ENCODE data around the gene PRKCZ. TPM values are rescaled to one million over a fixed set of nuclear protein-coding genes. Genes with fewer than 3 reads are reported as not detected.
A peak's percentile ranks its signal among the peaks of the same experiment; 100 is the strongest.

Gene PRKCZ
- total RNA-seq, 1 donor from 2014 or later, result 7.8 TPM

GRCh38 chr1:2108877-2109580 lies 58.8 kb downstream of the PRKCZ start:
- TF ChIP-seq CTCF (IDR thresholded peaks at IDR 0.05), result no peak
- H3K27me3 Mint-ChIP-seq (ENCODE audit: low read depth), result peaks cover 5% of the 10 kb centered on the region
- no peak overlapping the region for H3K27ac Mint-ChIP-seq (ENCODE audit: unreplicated experiment)
- H3K9me3 Mint-ChIP-seq (ENCODE audit: low read depth), result no peaks in the 10 kb centered on the region
- H3K4me3 Mint-ChIP-seq (ENCODE audit: unreplicated experiment), result no peak overlapping the region
- H3K4me1 Mint-ChIP-seq (ENCODE audit: low read depth), result no peaks in the 10 kb centered on the region
- DNase-seq (ENCODE audit: low spot score), result peak; percentile 49
- no peaks in the 10 kb centered on the region for H3K36me3 Mint-ChIP-seq (ENCODE audit: low read depth)

- no peaks in the 10 kb centered on the region for H3K4me1 Mint-ChIP-seq (ENCODE audit: low read depth)
- H3K36me3 Mint-ChIP-seq (ENCODE audit: low read depth), result no peaks in the 10 kb centered on the region
- peaks cover 7% of the 10 kb centered on the region for H3K27me3 Mint-ChIP-seq (ENCODE audit: low read depth)
- no peak overlapping the region for H3K27ac Mint-ChIP-seq (ENCODE audit: unreplicated experiment)
- TF ChIP-seq CTCF (IDR thresholded peaks at IDR 0.05), result no peak
- peak; percentile 92 for DNase-seq (ENCODE audit: low spot score)
- no peaks in the 10 kb centered on the region for H3K9me3 Mint-ChIP-seq (ENCODE audit: low read depth)
- no peak overlapping the region for H3K4me3 Mint-ChIP-seq (ENCODE audit: unreplicated experiment)
Measured at GRCh38 chr1:2109581-2110021, 59.4 kb downstream of the PRKCZ start.

- no peaks in the 10 kb centered on the region for H3K9me3 Mint-ChIP-seq (ENCODE audit: low read depth)
- H3K27ac Mint-ChIP-seq (ENCODE audit: unreplicated experiment), result no peak overlapping the region
- no peak for TF ChIP-seq CTCF (IDR thresholded peaks at IDR 0.05)
- no peaks in the 10 kb centered on the region for H3K4me1 Mint-ChIP-seq (ENCODE audit: low read depth)
- H3K4me3 Mint-ChIP-seq (ENCODE audit: unreplicated experiment), result no peak overlapping the region
- H3K27me3 Mint-ChIP-seq (ENCODE audit: low read depth), result peaks cover 9% of the 10 kb centered on the region
- peak; percentile 75 for DNase-seq (ENCODE audit: low spot score)
- no peaks in the 10 kb centered on the region for H3K36me3 Mint-ChIP-seq (ENCODE audit: low read depth)
Measured at GRCh38 chr1:2110191-2110737, 60.1 kb downstream of the PRKCZ start.

GRCh38 chr1:2110738-2111673 lies 60.8 kb downstream of the PRKCZ start:
- Mint-ChIP-seq H3K9me3 (ENCODE audit: low read depth) (no peaks in the 10 kb centered on the region), H3K4me3 (ENCODE audit: unreplicated experiment) (no peak overlapping the region), H3K27ac (ENCODE audit: unreplicated experiment) (no peak overlapping the region), H3K27me3 (ENCODE audit: low read depth) (peaks cover 14% of the 10 kb centered on the region), H3K36me3 (ENCODE audit: low read depth) (no peaks in the 10 kb centered on the region), H3K4me1 (ENCODE audit: low read depth) (peaks cover 4% of the 10 kb centered on the region)
- no peak for TF ChIP-seq CTCF (IDR thresholded peaks at IDR 0.05)
- peak; percentile 78 for DNase-seq (ENCODE audit: low spot score)

GRCh38 chr1:2111674-2112035 lies 61.4 kb downstream of the PRKCZ start:
- peaks cover 5% of the 10 kb centered on the region for H3K4me1 Mint-ChIP-seq (ENCODE audit: low read depth)
- no peak for TF ChIP-seq CTCF (IDR thresholded peaks at IDR 0.05)
- no peak overlapping the region for H3K27ac Mint-ChIP-seq (ENCODE audit: unreplicated experiment)
- H3K27me3 Mint-ChIP-seq (ENCODE audit: low read depth), result peaks cover 19% of the 10 kb centered on the region
- no peak overlapping the region for H3K4me3 Mint-ChIP-seq (ENCODE audit: unreplicated experiment)
- DNase-seq (ENCODE audit: low spot score), result no peak
- H3K9me3 Mint-ChIP-seq (ENCODE audit: low read depth), result no peaks in the 10 kb centered on the region
- no peaks in the 10 kb centered on the region for H3K36me3 Mint-ChIP-seq (ENCODE audit: low read depth)

Measured in chondrocyte (in vitro differentiated cells).